Caco-2 (cell line): Measurements from ENCODE around the gene ZNF182. TPM values are rescaled to one million over a fixed set of nuclear protein-coding genes. Genes with fewer than 3 reads are reported as not detected.
"Not testable (repeated sequence)": the region's sequence is repeated elsewhere in the genome, so short reads cannot be mapped to it uniquely, and the experiment has no call there.

Experiments
- BruUV-seq: library from RNA; stranded (reverse); fragments of 400-500 nt; replicated peaks from 2 replicates; lab custom pipeline; 2021; lab: Mats Ljungman, UMichigan
- CTCF ChIA-PET: fragments of 300-600 bp; sonication (Branson Sonifier 250); formaldehyde crosslinking; loops from one replicate; lab custom pipeline; 2022; ENCODE audit warnings: antibody characterized with exemption; lab: Charles Lee
- POLR2A ChIA-PET: fragments of 300-600 bp; sonication (Branson Sonifier 250); formaldehyde crosslinking; loops from one replicate; lab custom pipeline; 2022; ENCODE audit warnings: antibody characterized with exemption; lab: Charles Lee
- DNase-seq, 2 experiments: peaks; one replicate each; pipeline versions ENCODE4 v3.0.0 to v3.0.0-alpha.2; 2020 to 2022
- H3K27me3 ChIP-seq: replicated peaks from 2 replicates; pipeline ENCODE4 v1.6.0; 2011; ENCODE audit warnings: low read length; ENCODE audit not compliant: control insufficient read depth, insufficient read depth
- H3K36me3 ChIP-seq: 2 replicates; pipeline ENCODE4 v1.5.1; 2011; ENCODE audit warnings: low read length; ENCODE audit not compliant: control insufficient read depth, insufficient read depth
- H3K4me1 ChIP-seq: fragments of 250-450 bp; sonication (Bioruptor Pico); 2 replicates; pipeline ENCODE4 v1.5.1; 2020; ENCODE audit warnings: mild to moderate bottlenecking
- H3K4me3 ChIP-seq: 2 replicates; pipeline ENCODE4 v1.5.1; 2011; ENCODE audit warnings: low read depth, mild to moderate bottlenecking, control low read depth, low read length
- H3K9me3 ChIP-seq: fragments of 250-450 bp; sonication (Bioruptor Pico); 2 replicates; pipeline ENCODE4 v1.5.1; 2020; ENCODE audit warnings: mild to moderate bottlenecking, moderate library complexity
- H3K27ac Mint-ChIP-seq: one replicate; pipeline ENCODE4 v1.8.0; 2022; ENCODE audit warnings: mixed read lengths; ENCODE audit not compliant: unreplicated experiment
- H3K27me3 Mint-ChIP-seq: one replicate; pipeline ENCODE4 v1.8.0; 2022; ENCODE audit warnings: mixed read lengths; ENCODE audit not compliant: insufficient read depth, unreplicated experiment
- H3K36me3 Mint-ChIP-seq: one replicate; pipeline ENCODE4 v1.8.0; 2022; ENCODE audit warnings: mild to moderate bottlenecking, mixed read lengths; ENCODE audit not compliant: insufficient read depth, unreplicated experiment
- H3K4me1 Mint-ChIP-seq: one replicate; pipeline ENCODE4 v1.8.0; 2022; ENCODE audit warnings: low read depth, mixed read lengths; ENCODE audit not compliant: unreplicated experiment
- H3K4me3 Mint-ChIP-seq: one replicate; pipeline ENCODE4 v1.8.0; 2022; ENCODE audit warnings: mild to moderate bottlenecking, moderate library complexity, mixed read lengths; ENCODE audit not compliant: unreplicated experiment
- H3K9me3 Mint-ChIP-seq: one replicate; pipeline ENCODE4 v1.8.0; 2022; ENCODE audit warnings: mixed read lengths; ENCODE audit not compliant: unreplicated experiment
- CTCF ChIP-seq, 2 experiments: fragments of 200-600 bp in 1 of 2; IDR thresholded peaks; 1 replicate in 1 of 2; 2 replicates in 1 of 2; pipeline versions ENCODE4 v1.5.1 to v1.8.0; 2011 to 2022; ENCODE audit warnings: antibody characterized with exemption in 1 of 2, control low read depth in 1 of 2, inconsistent platforms in 1 of 2, low read depth in 1 of 2, low read length in 1 of 2, mild to moderate bottlenecking in 1 of 2, moderate library complexity in 1 of 2; ENCODE audit not compliant: insufficient read depth in 1 of 2, severe bottlenecking in 1 of 2, unreplicated experiment in 1 of 2
- intact Hi-C: fragments of 100-400 bp; cut with micrococcal nuclease; formaldehyde crosslinking; loops from one replicate; pipeline ENCODE4 v1.10.0; 2022; ENCODE audit not compliant: unreplicated experiment
- total RNA-seq: library from RNA; stranded (reverse); gene quantifications from 2 replicates; pipeline ENCODE4 v1.2.3, GENCODE V29; 2022

The ZNF182 gene
- total RNA-seq, 1 experiment from 2014 or later, result 3.9 TPM

DNA sequence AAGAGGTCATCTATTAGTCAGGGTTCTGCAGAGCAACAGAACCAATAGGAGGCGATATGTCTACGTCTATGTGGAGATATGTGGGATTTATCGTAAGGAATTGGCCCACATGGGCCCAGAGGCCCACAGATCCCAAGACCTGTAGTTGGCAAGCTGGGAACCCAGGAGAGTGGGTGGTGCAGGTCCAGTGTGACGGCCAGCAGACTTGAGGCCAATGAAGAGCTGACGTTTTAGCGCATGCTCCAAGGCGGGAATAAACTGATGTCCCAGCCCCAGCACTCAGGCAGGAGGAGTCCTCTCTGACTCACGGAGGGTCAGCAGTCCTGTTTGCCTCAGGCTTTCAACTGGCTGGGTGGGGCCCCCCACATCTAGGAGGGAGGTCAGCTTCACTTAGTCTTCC lies 24.3 kb upstream of the ZNF182 start:
- intact Hi-C loops, result loop anchor here (10.0 kb wide), 1 partner anchor 63 kb away; no protein-coding TSS in a partner anchor
- Histone ChIP-seq H3K4me1 (no peaks in the 10 kb centered on the region), H3K27me3 (no peaks in the 10 kb centered on the region), H3K4me3 (no peak overlapping the region), H3K9me3 (no peaks in the 10 kb centered on the region), H3K36me3 (no peaks in the 10 kb centered on the region)
- ChIA-PET POLR2A (no interaction called here), CTCF (no interaction called here)
- DNase-seq, result no peak
- H3K4me1 Mint-ChIP-seq, result peaks cover 6% of the 10 kb centered on the region
- H3K27ac Mint-ChIP-seq, result no peak overlapping the region
- no peaks in the 10 kb centered on the region for H3K9me3 Mint-ChIP-seq
- H3K27me3 Mint-ChIP-seq, result no peaks in the 10 kb centered on the region
- no TSS peak for BruUV-seq
- H3K4me3 Mint-ChIP-seq, result no peak overlapping the region
- no peak for TF ChIP-seq CTCF (IDR thresholded peaks at IDR 0.05; ENCODE audit: insufficient read depth in 1 of 2, low read depth in 1 of 2, low read length in 1 of 2, severe bottlenecking in 1 of 2, unreplicated experiment in 1 of 2)
- H3K36me3 Mint-ChIP-seq, result no peaks in the 10 kb centered on the region

- H3K27ac Mint-ChIP-seq, H3K4me3 ChIP-seq, H3K9me3 ChIP-seq, H3K4me3 Mint-ChIP-seq, H3K27me3 ChIP-seq, POLR2A ChIA-PET, H3K9me3 Mint-ChIP-seq, DNase-seq, H3K36me3 ChIP-seq, CTCF ChIA-PET, H3K36me3 Mint-ChIP-seq, H3K4me1 ChIP-seq, H3K27me3 Mint-ChIP-seq, H3K4me1 Mint-ChIP-seq, BruUV-seq: not testable (repeated sequence)
- intact Hi-C loops, result loop anchor here (10.0 kb wide), 1 partner anchor 63 kb away; no protein-coding TSS in a partner anchor
Observed at GRCh38 chrX:48027545-48027944, 23.8 kb upstream of the ZNF182 start.

GRCh38 chrX:48025561-48025960 lies 21.8 kb upstream of the ZNF182 start:
- H3K27me3 Mint-ChIP-seq, result no peaks in the 10 kb centered on the region
- TF ChIP-seq CTCF (IDR thresholded peaks at IDR 0.05; ENCODE audit: insufficient read depth in 1 of 2, low read depth in 1 of 2, low read length in 1 of 2, severe bottlenecking in 1 of 2, unreplicated experiment in 1 of 2), result peak; percentile 16 to 44
- POLR2A ChIA-PET, result no interaction called here
- peak; percentile 47 to 53 for DNase-seq
- no peaks in the 10 kb centered on the region for H3K4me1 ChIP-seq
- H3K27ac Mint-ChIP-seq, result no peak overlapping the region
- H3K9me3 ChIP-seq, result no peaks in the 10 kb centered on the region
- no peaks in the 10 kb centered on the region for H3K36me3 ChIP-seq
- no peak overlapping the region for H3K4me3 Mint-ChIP-seq
- no TSS peak for BruUV-seq
- peaks cover 6% of the 10 kb centered on the region for H3K36me3 Mint-ChIP-seq
- intact Hi-C loops, result loop anchor here (10.0 kb wide), 1 partner anchor 61 kb away; no protein-coding TSS in a partner anchor
- no peak overlapping the region for H3K4me3 ChIP-seq
- H3K9me3 Mint-ChIP-seq, result no peaks in the 10 kb centered on the region
- H3K27me3 ChIP-seq, result no peaks in the 10 kb centered on the region
- peaks cover 6% of the 10 kb centered on the region for H3K4me1 Mint-ChIP-seq
- CTCF ChIA-PET, result no interaction called here

DNA sequence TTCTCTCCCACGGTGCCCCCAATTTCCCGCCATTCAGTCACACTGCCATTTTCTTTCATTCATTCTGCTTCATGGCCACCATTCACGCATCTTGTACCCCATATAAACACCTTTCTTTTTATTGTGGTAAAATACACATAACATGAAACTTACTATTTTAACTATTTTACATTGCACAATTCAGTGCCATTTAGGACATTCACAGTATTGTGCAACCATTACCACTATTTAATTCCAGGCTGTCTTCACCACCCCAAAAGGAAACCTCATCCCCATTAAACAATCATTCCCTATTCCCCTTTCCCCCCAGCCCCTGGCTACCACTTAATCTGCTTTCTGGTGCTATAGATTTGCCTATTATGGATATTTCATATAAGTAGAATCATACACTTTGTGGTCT lies 18.9 kb upstream of the ZNF182 start:
- TF ChIP-seq CTCF (IDR thresholded peaks at IDR 0.05; ENCODE audit: insufficient read depth in 1 of 2, low read depth in 1 of 2, low read length in 1 of 2, severe bottlenecking in 1 of 2, unreplicated experiment in 1 of 2), result no peak
- H3K27ac Mint-ChIP-seq, result no peak overlapping the region

More for the DNA sequence above, 18.9 kb upstream of the ZNF182 start:
- H3K27me3 Mint-ChIP-seq, result no peaks in the 10 kb centered on the region
- intact Hi-C loops, result loop anchor here (10.0 kb wide), 1 partner anchor 58 kb away; no protein-coding TSS in a partner anchor
- BruUV-seq, result no TSS peak
- Histone ChIP-seq H3K4me1 (no peaks in the 10 kb centered on the region), H3K9me3 (no peaks in the 10 kb centered on the region), H3K27me3 (no peaks in the 10 kb centered on the region), H3K4me3 (no peak overlapping the region), H3K36me3 (no peaks in the 10 kb centered on the region)
- ChIA-PET POLR2A (no interaction called here), CTCF (no interaction called here)
- H3K4me3 Mint-ChIP-seq, result no peak overlapping the region
- H3K36me3 Mint-ChIP-seq, result peaks cover 6% of the 10 kb centered on the region
- peaks cover 6% of the 10 kb centered on the region for H3K4me1 Mint-ChIP-seq
- no peak for DNase-seq
- H3K9me3 Mint-ChIP-seq, result no peaks in the 10 kb centered on the region
